HG02588 (cell line): Measurements from ENCODE around the gene ENTPD1.
"Not testable (repeated sequence)": the region's sequence is repeated elsewhere in the genome, so short reads cannot be mapped to it uniquely, and the experiment has no call there.

Source experiments
- ATAC-seq: cut with Tn5 transposase; IDR thresholded peaks from one replicate; pipeline ENCODE4 v1.9.1; 2021; ENCODE audit warnings: mild to moderate bottlenecking, moderate library complexity; ENCODE audit not compliant: unreplicated experiment

ENTPD1 gene, protein sequence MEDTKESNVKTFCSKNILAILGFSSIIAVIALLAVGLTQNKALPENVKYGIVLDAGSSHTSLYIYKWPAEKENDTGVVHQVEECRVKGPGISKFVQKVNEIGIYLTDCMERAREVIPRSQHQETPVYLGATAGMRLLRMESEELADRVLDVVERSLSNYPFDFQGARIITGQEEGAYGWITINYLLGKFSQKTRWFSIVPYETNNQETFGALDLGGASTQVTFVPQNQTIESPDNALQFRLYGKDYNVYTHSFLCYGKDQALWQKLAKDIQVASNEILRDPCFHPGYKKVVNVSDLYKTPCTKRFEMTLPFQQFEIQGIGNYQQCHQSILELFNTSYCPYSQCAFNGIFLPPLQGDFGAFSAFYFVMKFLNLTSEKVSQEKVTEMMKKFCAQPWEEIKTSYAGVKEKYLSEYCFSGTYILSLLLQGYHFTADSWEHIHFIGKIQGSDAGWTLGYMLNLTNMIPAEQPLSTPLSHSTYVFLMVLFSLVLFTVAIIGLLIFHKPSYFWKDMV

DNA sequence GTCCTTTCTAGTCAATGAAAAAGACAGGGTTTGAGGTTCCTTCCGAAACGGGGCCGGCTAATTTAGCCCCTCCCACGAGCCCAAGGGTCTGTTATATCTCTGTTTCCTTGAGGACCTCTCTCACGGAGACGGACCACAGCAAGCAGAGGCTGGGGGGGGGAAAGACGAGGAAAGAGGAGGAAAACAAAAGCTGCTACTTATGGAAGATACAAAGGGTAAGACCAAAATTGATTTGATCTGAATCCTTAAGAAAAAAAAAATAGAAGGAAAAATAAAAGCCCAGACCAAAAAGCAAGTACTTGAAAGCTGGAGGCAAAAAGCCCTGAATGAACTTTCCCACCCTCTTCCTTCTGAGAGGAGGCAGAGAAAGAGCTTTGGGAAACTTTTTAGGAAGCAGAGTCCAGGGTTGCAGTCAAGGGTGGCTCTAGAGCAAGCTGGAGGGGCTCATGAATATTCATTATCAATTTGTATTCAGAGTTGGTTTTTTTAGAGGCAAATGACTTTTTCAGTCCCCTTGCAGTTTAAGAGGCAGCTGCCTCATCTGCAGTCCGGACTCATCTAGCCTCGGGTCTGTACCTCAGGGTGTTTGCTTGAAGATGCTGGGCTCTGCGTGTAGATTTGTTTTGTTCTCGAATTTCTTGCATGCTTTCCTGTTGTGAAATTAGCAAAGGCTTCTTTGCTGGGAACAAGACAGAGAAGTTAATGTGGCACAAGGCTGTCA lies at the start of gene ENTPD1:
ENTPD1 (plus strand) TSS at position 123 of the 721 bp plus-strand sequence; CDS start at position 200, 77 bp downstream.
- ATAC-seq, result peak; percentile 23

GRCh38 chr10:95706573-95706972 lies 49.4 kb upstream of the ENTPD1 start:
- no peak for ATAC-seq

DNA sequence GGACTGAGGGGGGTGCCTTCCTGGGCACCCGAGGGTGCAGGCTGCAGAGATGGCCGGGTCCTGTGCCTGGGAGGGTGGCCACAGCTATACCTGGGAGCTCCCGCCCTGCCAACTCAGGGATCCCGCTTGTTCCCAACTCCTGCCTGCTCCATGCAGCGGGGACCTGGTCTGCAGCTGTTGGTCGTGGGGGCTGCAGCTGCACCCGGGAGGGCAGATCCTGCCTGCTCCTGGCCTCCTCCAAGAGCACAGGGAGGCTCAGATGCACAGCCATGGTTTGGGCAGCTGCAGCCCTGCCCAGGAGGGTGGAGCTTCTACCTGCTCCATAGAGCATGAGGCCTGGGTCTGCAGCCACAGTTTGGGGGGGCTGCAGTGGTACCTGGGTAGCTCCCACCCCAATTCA lies 49.0 kb upstream of the ENTPD1 start:
- ATAC-seq, result no peak

DNA sequence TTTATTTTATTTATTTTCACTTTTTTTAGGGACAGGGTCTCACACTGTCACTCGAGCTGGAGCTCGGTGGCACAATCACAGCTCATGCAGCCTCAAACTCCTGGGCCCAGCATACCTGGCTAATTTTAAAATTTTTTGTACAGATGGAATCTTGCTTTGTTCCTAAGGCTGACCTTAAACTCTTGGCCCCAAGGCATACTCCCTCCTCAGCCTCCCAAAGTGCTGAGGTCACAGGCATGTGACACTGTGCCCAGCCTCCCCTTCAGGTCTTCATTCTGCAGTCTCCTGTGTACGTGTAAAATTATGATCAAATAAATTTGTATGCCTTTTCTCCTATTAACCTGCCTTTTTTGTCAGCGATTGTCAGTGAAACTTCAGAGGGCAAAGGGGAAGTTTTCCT lies 44.5 kb upstream of the ENTPD1 start:
- ATAC-seq, result no peak

DNA sequence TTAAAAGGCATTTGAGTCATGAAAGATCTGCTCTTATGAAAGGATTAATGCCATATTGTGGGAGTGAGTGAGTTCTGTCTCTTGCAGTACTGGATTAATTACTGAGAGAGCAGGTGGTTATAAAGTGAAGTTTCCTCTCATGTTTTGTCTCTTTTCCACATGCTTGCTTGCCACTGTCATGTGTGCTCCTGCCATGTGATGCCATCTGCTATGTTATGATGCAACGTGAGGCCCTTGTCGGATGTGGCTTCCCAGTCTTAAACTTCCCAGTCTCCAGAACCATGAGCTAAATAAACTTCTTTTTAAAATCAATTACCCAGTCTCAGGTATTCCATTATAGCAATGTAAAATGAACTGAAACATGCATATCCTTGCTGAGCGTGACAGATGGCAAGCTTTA lies 39.5 kb upstream of the ENTPD1 start:
- ATAC-seq, result no peak

- no peak for ATAC-seq
Measured at GRCh38 chr10:95716866-95717265, 39.1 kb upstream of the ENTPD1 start.

- not testable (repeated sequence) for ATAC-seq
Measured at GRCh38 chr10:95720745-95721144, 35.2 kb upstream of the ENTPD1 start.

- not testable (repeated sequence) for ATAC-seq
Measured at GRCh38 chr10:95722496-95722895, 33.5 kb upstream of the ENTPD1 start.

GRCh38 chr10:95728526-95728925 lies 27.4 kb upstream of the ENTPD1 start:
- ATAC-seq, result no peak

DNA sequence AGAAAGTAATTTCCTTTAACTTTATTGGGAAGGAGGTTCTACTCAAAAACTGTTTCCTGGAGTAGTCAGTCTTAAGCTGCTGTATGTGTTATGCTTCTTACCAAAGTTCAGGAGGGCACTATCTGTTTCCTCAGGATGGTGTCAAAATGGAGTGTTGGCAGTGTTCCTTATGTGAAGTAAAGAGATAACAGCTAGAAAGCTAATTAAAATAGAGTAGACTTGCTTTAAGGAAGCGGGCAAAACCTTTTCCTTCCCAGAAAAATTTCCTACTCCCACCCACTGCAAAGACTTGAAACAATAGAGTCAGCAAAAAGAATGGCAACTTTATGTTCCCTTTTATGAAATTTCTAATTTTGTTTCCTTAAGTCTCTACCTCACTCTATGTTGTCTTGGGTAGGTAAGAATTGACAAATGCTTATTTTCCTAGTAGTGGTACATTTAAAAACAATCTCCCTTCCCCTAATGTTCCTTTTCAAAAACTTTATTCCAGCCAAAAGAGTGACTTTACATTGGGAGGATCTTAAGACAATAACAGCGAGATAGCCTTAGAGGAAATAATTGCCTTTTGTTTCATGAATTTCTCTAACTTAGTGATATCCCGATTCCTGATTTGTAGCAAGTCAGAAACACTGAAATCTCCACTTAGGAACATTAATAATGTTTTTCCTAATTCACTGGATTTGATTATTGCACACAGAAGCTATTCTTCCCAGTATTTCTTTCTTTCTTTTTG lies 26.5 kb upstream of the ENTPD1 start:
- no peak for ATAC-seq

- no peak for ATAC-seq
Measured at GRCh38 chr10:95730233-95730632, 25.7 kb upstream of the ENTPD1 start.

GRCh38 chr10:95732907-95733306 lies 23.1 kb upstream of the ENTPD1 start:
- ATAC-seq, result not testable (repeated sequence)

DNA sequence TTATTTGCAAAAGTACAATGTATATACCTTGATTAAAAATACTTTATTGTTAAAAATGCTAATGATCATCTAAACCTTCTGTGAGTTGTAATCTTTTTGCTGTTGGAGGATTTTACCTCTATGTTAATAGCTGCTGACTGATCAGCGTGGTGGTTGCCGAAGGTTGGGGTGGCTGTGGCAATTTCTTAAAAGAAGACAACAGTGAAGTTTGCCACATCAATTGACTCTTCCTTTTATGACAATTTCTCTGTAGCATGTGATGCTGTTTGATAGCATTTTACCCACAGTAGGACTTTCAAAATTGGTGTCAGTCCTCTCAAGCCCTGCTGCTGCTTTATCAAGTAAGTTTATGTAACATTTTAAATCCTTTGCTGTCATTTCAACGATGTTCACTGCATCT lies 16.9 kb upstream of the ENTPD1 start:
- ATAC-seq, result no peak

GRCh38 chr10:95741807-95742467 lies 14.0 kb upstream of the ENTPD1 start:
- ATAC-seq, result no peak

GRCh38 chr10:95742485-95742884 lies 13.5 kb upstream of the ENTPD1 start:
- ATAC-seq, result no peak

- ATAC-seq, result no peak
Measured at GRCh38 chr10:95742962-95743535, 12.9 kb upstream of the ENTPD1 start.

DNA sequence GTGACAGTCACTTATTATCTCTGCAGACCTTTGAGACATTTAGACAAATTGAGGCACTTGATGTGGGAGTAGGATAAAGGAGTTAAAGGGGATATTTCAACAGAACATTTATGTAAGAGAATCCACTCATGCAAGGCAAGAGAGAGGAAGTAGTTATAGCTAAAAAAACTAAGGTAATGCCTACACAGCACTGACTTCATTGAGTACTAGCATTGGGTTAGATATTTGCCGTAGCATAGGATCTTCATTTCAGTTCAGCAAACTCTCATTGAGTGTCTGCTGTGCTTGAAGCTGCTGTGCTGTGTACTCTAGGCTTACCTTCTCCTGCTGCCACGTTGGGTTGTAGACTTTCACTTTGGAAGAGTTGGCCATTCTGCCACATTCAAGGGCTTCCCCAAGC lies 10.5 kb upstream of the ENTPD1 start:
- ATAC-seq, result no peak

DNA sequence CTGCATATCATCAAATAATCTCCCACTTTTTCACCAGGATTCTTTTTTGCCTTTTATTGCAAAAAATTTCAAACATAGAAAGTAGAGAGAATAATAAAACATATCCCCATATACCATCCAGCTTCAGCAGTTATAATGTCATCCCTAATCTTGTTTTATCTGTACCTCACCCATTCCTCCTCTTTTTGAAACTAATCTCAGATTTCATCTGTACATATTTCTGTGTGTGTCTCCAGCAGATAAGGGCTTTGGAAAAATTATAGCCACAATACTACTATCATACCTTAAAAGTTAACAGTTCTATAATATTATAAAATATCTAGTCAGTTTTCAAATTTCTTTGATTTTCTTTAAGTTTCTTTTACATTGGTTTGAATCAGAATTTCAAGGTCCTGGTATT lies 7.6 kb upstream of the ENTPD1 start:
- ATAC-seq, result no peak

GRCh38 chr10:95755511-95756004 lies 405 bp upstream of the ENTPD1 start:
- no peak for ATAC-seq
